MM.1S (cell line): ENCODE results near the gene CARS2.
"Not testable (repeated sequence)": the region's sequence is repeated elsewhere in the genome, so short reads cannot be mapped to it uniquely, and the experiment has no call there.

Source experiments
- CTCF ChIP-seq: fragments of 300-600 bp; sonication (generic); IDR thresholded peaks from 2 replicates; pipeline ENCODE4 v1.5.1; 2016; ENCODE audit warnings: antibody characterized with exemption, low read length, mixed read lengths
- EZH2 ChIP-seq: fragments of 300-600 bp; sonication (generic); optimal IDR thresholded peaks from 2 replicates; pipeline ENCODE3; 2017; ENCODE audit warnings: low read depth, mild to moderate bottlenecking, antibody characterized with exemption, low read length, mixed read lengths

DNA sequence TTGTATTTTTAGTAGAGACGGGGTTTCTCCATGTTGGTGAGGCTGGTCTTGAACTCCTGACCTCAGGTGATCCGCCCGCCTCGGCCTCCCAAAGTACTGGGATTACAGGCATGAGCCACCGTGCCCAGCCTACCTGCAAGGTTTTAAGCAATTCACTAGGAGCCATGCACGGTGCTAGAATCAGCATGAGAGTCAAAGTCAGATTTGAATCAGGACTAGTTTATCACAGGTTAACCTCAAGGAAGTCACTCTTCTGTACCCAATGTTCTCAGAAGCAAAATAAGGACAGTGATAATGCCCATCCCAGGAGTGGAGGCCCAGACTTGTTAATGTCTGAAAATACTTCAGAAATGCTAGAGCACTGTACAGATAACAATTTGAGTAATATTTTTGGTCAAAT, 20.2 kb upstream of the CARS2 start:
- TF ChIP-seq CTCF, EZH2: not testable (repeated sequence)
